ENCODE results near the gene MRPS12. TPM values are rescaled to one million over a fixed set of nuclear protein-coding genes. Genes with fewer than 3 reads are reported as not detected.

MRPS12 gene
- total RNA-seq, 1 donor from 2014 or later = 32.0 TPM

DNA sequence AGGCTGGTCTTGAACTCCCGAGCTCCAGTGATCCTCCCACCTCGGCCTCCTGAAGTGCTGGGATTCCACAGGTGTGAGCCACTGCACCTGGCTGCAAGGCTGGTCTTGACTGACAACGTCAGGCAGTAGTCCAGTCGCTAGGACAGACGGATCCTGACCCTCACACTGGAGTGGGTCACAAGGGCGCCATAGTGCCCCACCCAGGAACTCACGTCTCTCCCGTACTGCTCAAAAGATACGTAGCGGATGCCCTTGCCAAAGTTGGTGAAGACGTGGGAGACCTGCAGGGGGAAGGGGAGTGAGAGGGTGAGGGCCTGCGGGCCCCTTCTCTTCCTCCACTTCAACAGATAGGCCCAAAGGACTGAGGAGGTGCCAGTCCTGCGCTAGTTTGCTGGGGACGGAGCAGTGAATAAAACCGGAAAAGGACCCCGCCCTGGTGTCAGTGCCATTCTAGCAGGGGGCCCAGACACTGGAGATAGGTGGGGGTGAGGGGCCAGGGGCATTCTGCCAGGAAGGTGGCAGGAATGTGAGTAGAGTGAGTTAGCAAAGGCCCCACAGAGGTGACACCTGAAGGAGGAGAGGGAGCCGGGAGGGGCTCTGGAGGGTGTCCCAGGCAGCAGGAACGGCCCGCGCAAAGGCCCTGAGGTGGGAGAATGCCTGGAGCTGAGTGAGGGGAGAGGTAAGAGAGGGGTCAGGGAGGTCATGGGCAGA, 11.9 kb downstream of the MRPS12 start:
- TF ChIP-seq, protein P1, sequence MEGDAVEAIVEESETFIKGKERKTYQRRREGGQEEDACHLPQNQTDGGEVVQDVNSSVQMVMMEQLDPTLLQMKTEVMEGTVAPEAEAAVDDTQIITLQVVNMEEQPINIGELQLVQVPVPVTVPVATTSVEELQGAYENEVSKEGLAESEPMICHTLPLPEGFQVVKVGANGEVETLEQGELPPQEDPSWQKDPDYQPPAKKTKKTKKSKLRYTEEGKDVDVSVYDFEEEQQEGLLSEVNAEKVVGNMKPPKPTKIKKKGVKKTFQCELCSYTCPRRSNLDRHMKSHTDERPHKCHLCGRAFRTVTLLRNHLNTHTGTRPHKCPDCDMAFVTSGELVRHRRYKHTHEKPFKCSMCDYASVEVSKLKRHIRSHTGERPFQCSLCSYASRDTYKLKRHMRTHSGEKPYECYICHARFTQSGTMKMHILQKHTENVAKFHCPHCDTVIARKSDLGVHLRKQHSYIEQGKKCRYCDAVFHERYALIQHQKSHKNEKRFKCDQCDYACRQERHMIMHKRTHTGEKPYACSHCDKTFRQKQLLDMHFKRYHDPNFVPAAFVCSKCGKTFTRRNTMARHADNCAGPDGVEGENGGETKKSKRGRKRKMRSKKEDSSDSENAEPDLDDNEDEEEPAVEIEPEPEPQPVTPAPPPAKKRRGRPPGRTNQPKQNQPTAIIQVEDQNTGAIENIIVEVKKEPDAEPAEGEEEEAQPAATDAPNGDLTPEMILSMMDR (IDR thresholded peaks at IDR 0.05; ENCODE audit: unreplicated experiment) = no peak
- Mint-ChIP-seq H3K4me1 (ENCODE audit: unreplicated experiment) (peaks cover 27% of the 10 kb centered on the region), H3K36me3 (ENCODE audit: low read depth, unreplicated experiment) (peaks cover 5% of the 10 kb centered on the region), H3K27ac (ENCODE audit: unreplicated experiment) (no peak overlapping the region), H3K27me3 (ENCODE audit: unreplicated experiment) (peaks cover 12% of the 10 kb centered on the region), H3K9me3 (ENCODE audit: unreplicated experiment) (no peaks in the 10 kb centered on the region), H3K4me3 (ENCODE audit: unreplicated experiment) (no peak overlapping the region)
- DNase-seq (ENCODE audit: low spot score) = no peak

- Mint-ChIP-seq H3K27me3 (ENCODE audit: unreplicated experiment) (peaks cover 16% of the 10 kb centered on the region), H3K4me1 (ENCODE audit: unreplicated experiment) (peaks cover 19% of the 10 kb centered on the region), H3K36me3 (ENCODE audit: low read depth, unreplicated experiment) (peaks cover 5% of the 10 kb centered on the region), H3K9me3 (ENCODE audit: unreplicated experiment) (no peaks in the 10 kb centered on the region), H3K4me3 (ENCODE audit: unreplicated experiment) (no peak overlapping the region), H3K27ac (ENCODE audit: unreplicated experiment) (no peak overlapping the region)
- DNase-seq (ENCODE audit: low spot score) = no peak
- TF ChIP-seq, protein P1 (IDR thresholded peaks at IDR 0.05; ENCODE audit: unreplicated experiment) = no peak
Measured at GRCh38 chr19:38944981-38945506, 14.3 kb downstream of the MRPS12 start.

DNA sequence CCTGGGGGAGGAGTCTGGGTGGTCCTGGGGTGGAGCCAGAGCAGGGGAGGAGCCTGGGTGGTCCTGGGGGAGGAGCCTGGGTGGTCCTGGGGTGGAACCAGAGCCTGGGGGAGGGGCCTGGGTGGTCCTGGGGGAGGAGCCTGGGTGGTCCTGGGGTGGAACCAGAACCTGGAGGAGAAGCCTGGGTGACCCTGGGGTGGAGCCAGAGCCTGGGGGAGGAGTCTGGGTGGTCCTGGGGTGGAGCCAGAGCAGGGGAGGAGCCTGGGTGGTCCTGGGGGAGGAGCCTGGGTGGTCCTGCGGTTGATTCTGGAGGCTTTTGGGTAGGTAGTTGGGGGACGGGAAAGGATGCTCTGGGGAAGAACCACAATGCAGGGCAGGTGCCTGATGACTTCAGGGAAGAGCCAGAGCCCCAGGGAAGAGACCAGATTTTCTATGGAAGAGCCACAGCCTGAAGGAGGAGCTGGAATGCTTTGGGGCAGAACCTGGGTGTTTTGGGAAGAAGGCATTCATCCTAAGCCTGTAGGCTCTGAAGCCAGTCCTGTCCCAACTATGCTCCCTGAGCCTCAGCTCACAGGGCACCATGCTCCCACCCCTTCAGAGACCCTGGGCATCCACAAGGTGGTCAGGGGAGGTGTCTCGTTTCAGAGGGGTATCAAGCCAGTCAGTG, 15.0 kb downstream of the MRPS12 start:
- Mint-ChIP-seq H3K36me3 (ENCODE audit: low read depth, unreplicated experiment) (peaks cover 5% of the 10 kb centered on the region), H3K27ac (ENCODE audit: unreplicated experiment) (no peak overlapping the region), H3K9me3 (ENCODE audit: unreplicated experiment) (no peaks in the 10 kb centered on the region), H3K4me3 (ENCODE audit: unreplicated experiment) (no peak overlapping the region), H3K27me3 (ENCODE audit: unreplicated experiment) (peaks cover 20% of the 10 kb centered on the region), H3K4me1 (ENCODE audit: unreplicated experiment) (peaks cover 15% of the 10 kb centered on the region)
- TF ChIP-seq, protein P1 (IDR thresholded peaks at IDR 0.05; ENCODE audit: unreplicated experiment) = no peak
- DNase-seq (ENCODE audit: low spot score) = no peak

DNA sequence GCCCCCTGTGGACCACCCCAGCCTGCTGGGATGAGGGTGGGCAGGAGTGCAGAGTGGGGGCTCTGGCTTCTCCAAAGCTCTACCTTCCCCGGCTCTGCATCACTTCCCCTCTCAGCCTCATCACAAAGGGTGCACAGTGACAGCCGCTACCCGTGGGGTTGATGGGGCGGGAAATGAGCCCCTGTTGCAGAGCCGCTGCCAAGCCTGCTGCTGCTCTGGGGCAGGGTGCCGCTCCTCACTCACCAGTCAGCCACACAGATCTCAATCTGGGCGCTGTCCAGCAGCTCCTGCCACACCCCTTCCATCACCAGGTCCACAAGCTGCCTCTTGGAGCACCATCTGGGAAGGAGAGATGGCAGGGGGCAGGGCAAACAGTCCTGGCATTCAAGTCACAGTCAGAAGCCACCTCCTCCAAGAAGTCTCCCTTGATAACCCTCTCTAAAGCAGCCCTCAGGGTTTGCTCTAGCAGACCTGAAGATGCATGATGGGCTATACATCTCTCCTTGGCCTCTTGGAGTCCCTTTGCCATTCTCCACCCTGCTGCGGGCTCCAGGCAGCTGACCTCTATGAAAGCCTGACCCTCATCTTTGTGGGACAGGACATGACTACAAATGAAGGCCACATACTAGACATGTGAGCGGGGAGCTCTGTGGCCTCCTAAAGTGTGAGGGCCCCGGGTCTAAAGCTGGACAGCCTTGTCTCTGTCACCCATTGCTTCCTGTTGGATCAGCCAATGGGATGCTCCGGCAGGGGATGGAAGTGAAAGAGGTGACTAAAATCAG, 15.7 kb downstream of the MRPS12 start:
- TF ChIP-seq, protein P1 (IDR thresholded peaks at IDR 0.05; ENCODE audit: unreplicated experiment) = no peak
- no peak for DNase-seq (ENCODE audit: low spot score)
- H3K4me3 Mint-ChIP-seq (ENCODE audit: unreplicated experiment) = no peak overlapping the region
- peaks cover 9% of the 10 kb centered on the region for H3K4me1 Mint-ChIP-seq (ENCODE audit: unreplicated experiment)
- peaks cover 5% of the 10 kb centered on the region for H3K36me3 Mint-ChIP-seq (ENCODE audit: low read depth, unreplicated experiment)
- peaks cover 17% of the 10 kb centered on the region for H3K27me3 Mint-ChIP-seq (ENCODE audit: unreplicated experiment)
- H3K27ac Mint-ChIP-seq (ENCODE audit: unreplicated experiment) = no peak overlapping the region
- H3K9me3 Mint-ChIP-seq (ENCODE audit: unreplicated experiment) = no peaks in the 10 kb centered on the region
